ENCODE results near the gene NRXN3. TPM values are rescaled to one million over a fixed set of nuclear protein-coding genes. Genes with fewer than 3 reads are reported as not detected.

The NRXN3 gene
- polyA plus RNA-seq, 1 of the 3 experiments (the other 2 are of a cell fraction) = 1.6 TPM

- Histone ChIP-seq H3K9me3 (no peaks in the 10 kb centered on the region), H3K27me3 (ENCODE audit: insufficient read depth) (no peaks in the 10 kb centered on the region), H3K36me3 (replicated peaks in 1 of 2; ENCODE audit: control insufficient read depth in 1 of 2, insufficient read depth in 2 of 2, low read length in 1 of 2) (no peaks in the 10 kb centered on the region), H3K9me2 (no peaks in the 10 kb centered on the region), H3K4me2 (no peak overlapping the region), H4K20me1 (ENCODE audit: insufficient read depth) (no peaks in the 10 kb centered on the region), H3K27ac (ENCODE audit: low read depth in 2 of 2, low read length in 1 of 2) (no peak overlapping the region), H3K79me2 (ENCODE audit: insufficient read depth) (no peaks in the 10 kb centered on the region), H3K9ac (no peak overlapping the region), H3K4me3 (ENCODE audit: low read depth in 2 of 2, low read length in 1 of 2) (no peak overlapping the region), H3K4me1 (ENCODE audit: control insufficient read depth in 1 of 2, insufficient read depth in 2 of 2, low read depth in 1 of 2, low read length in 1 of 2) (no peaks in the 10 kb centered on the region), H3F3A (replicated peaks; ENCODE audit: insufficient read depth) (no peaks in the 10 kb centered on the region), H2AFZ (ENCODE audit: low read depth) (no peak overlapping the region; the same call in 1 of the 2 replicates)
- POLR2A ChIA-PET = no interaction called here
- no peak for DNase-seq
- 33% methylated on average over 2 of the region's 2 CpGs for WGBS (ENCODE audit: low lambda C conversion rate)
- CTCF ChIA-PET = no interaction called here
- TF ChIP-seq CHD2 (IDR thresholded peaks at IDR 0.05; ENCODE audit: low read length, partially characterized antibody) (no peak), GABPA (IDR thresholded peaks at IDR 0.05; ENCODE audit: low read depth) (no peak), MAX (IDR thresholded peaks at IDR 0.05; ENCODE audit: low read depth) (no peak)
Measured at GRCh38 chr14:79383475-79383874, 1213.3 kb downstream of the NRXN3 start.

- H3K4me3 ChIP-seq (ENCODE audit: low read depth in 2 of 2, low read length in 1 of 2) = no peak overlapping the region
- no peak overlapping the region for H3K9ac ChIP-seq
- ChIA-PET CTCF (no interaction called here), POLR2A (no interaction called here)
- no peak overlapping the region for H2AFZ ChIP-seq (ENCODE audit: low read depth)
- peaks cover 0 to 4% of the 10 kb centered on the region in 2 experiments; a peak in 2 of 4 replicates for H3K4me1 ChIP-seq (ENCODE audit: control insufficient read depth in 1 of 2, insufficient read depth in 2 of 2, low read depth in 1 of 2, low read length in 1 of 2)
- H3K27me3 ChIP-seq (ENCODE audit: insufficient read depth) = no peaks in the 10 kb centered on the region
- H3F3A ChIP-seq (replicated peaks; ENCODE audit: insufficient read depth) = peaks cover 3% of the 10 kb centered on the region
- no peaks in the 10 kb centered on the region for H3K9me3 ChIP-seq
- H3K4me2 ChIP-seq = no peak overlapping the region
- H4K20me1 ChIP-seq (ENCODE audit: insufficient read depth) = no peaks in the 10 kb centered on the region
- peak overlapping the region; percentile 18 to 61; a peak in 3 of 4 replicates for H3K27ac ChIP-seq (ENCODE audit: low read depth in 2 of 2, low read length in 1 of 2)
- no peaks in the 10 kb centered on the region for H3K36me3 ChIP-seq (replicated peaks in 1 of 2; ENCODE audit: control insufficient read depth in 1 of 2, insufficient read depth in 2 of 2, low read length in 1 of 2)
- no peaks in the 10 kb centered on the region for H3K79me2 ChIP-seq (ENCODE audit: insufficient read depth)
- no peak for DNase-seq
- H3K9me2 ChIP-seq = no peaks in the 10 kb centered on the region
- TF ChIP-seq MEF2A (IDR thresholded peaks at IDR 0.05; ENCODE audit: borderline replicate concordance, low read depth) (no peak), USF2 (IDR thresholded peaks at IDR 0.05; ENCODE audit: borderline replicate concordance, low read depth, low read length) (no peak), GABPA (IDR thresholded peaks at IDR 0.05; ENCODE audit: low read depth) (no peak), SMC3 (IDR thresholded peaks at IDR 0.05; ENCODE audit: low read depth, low read length) (no peak), RXRA (IDR thresholded peaks at IDR 0.05; ENCODE audit: borderline replicate concordance, low read depth) (no peak), RCOR1 (IDR thresholded peaks at IDR 0.05; ENCODE audit: low read length) (no peak), NFIC (IDR thresholded peaks at IDR 0.05; ENCODE audit: borderline replicate concordance) (peak; percentile 73), FOXJ3 (CRISPR knock-in tag; IDR thresholded peaks at IDR 0.05) (no peak), YY1 (IDR thresholded peaks at IDR 0.05; ENCODE audit: low read depth) (no peak), EP300 (IDR thresholded peaks at IDR 0.05; ENCODE audit: borderline replicate concordance in 1 of 2, low read depth in 1 of 2, low read length in 1 of 2) (peak in 1 of 2 experiments; percentile 69; a peak in 1 of 4 replicates), JUND (IDR thresholded peaks at IDR 0.05) (peak; percentile 49), REST (IDR thresholded peaks at IDR 0.05; ENCODE audit: low read depth, low read length) (no peak), RAD21 (IDR thresholded peaks at IDR 0.05; ENCODE audit: low read length) (no peak), FOSL2 (IDR thresholded peaks at IDR 0.05; ENCODE audit: borderline replicate concordance, low read depth) (peak; percentile 41; the same call in 1 of the 2 replicates), ELF1 (IDR thresholded peaks at IDR 0.05) (no peak), TEAD4 (IDR thresholded peaks at IDR 0.05; ENCODE audit: borderline replicate concordance, insufficient read depth) (peak; percentile 81), MAX (IDR thresholded peaks at IDR 0.05; ENCODE audit: low read depth) (no peak), GATA2 (CRISPR knock-in tag; IDR thresholded peaks at IDR 0.05) (no peak), MXI1 (IDR thresholded peaks at IDR 0.05; ENCODE audit: low read depth, low read length) (no peak), FOXM1 (IDR thresholded peaks at IDR 0.05; ENCODE audit: low read depth) (no peak), CHD2 (IDR thresholded peaks at IDR 0.05; ENCODE audit: low read length, partially characterized antibody) (no peak), TCF12 (IDR thresholded peaks at IDR 0.05) (peak; percentile 77), CTCF (IDR thresholded peaks at IDR 0.05) (no peak), EZH2phosphoT487 (IDR thresholded peaks at IDR 0.05; ENCODE audit: borderline replicate concordance, low read depth) (no peak)
Measured at GRCh38 chr14:79395061-79395460, 1224.9 kb downstream of the NRXN3 start.

All from SK-N-SH (cell line).